T-helper 2 cell treated with Interferon-gamma antibody and Interleukin-4, amounts not matched to agents 5 μg/mL and 100 μg/mL, for 36 hours (primary cell): ENCODE measurements around the gene TNFRSF1A.
A peak's percentile ranks its signal among the peaks of the same experiment; 100 is the strongest.

Experiments used
- DNase-seq: peaks from one replicate; pipeline ENCODE4 v3.0.0; 2021; ENCODE audit warnings: low spot score
- H3K27ac Mint-ChIP-seq: one replicate; pipeline ENCODE4 v1.8.0; 2021; ENCODE audit warnings: mild to moderate bottlenecking, mixed read lengths
- H3K27me3 Mint-ChIP-seq: one replicate; pipeline ENCODE4 v1.8.0; 2021; ENCODE audit warnings: low read depth, mixed read lengths
- H3K36me3 Mint-ChIP-seq: one replicate; pipeline ENCODE4 v1.8.0; 2021; ENCODE audit warnings: low read depth, mixed read lengths
- H3K4me1 Mint-ChIP-seq: one replicate; pipeline ENCODE4 v1.8.0; 2021; ENCODE audit warnings: low read depth, mixed read lengths
- H3K4me3 Mint-ChIP-seq: one replicate; pipeline ENCODE4 v1.8.0; 2022; ENCODE audit warnings: mild to moderate bottlenecking, moderate library complexity, mixed read lengths
- H3K9me3 Mint-ChIP-seq: one replicate; pipeline ENCODE4 v1.8.0; 2021; ENCODE audit warnings: mixed read lengths

The TNFRSF1A gene

GRCh38 chr12:6323340-6323994 is 18.4 kb downstream of the TNFRSF1A start:
- peaks cover 3% of the 10 kb centered on the region for H3K27me3 Mint-ChIP-seq
- H3K4me1 Mint-ChIP-seq = peaks cover 20% of the 10 kb centered on the region
- peaks cover 8% of the 10 kb centered on the region for H3K36me3 Mint-ChIP-seq
- peak overlapping the region; percentile 88 for H3K27ac Mint-ChIP-seq
- peak; percentile 32 for DNase-seq
- H3K9me3 Mint-ChIP-seq = no peaks in the 10 kb centered on the region
- peak overlapping the region; percentile 55 for H3K4me3 Mint-ChIP-seq

- H3K4me1 Mint-ChIP-seq = peaks cover 25% of the 10 kb centered on the region
- peaks cover 5% of the 10 kb centered on the region for H3K36me3 Mint-ChIP-seq
- H3K27ac Mint-ChIP-seq = peak overlapping the region; percentile 88
- H3K4me3 Mint-ChIP-seq = no peak overlapping the region
- no peaks in the 10 kb centered on the region for H3K9me3 Mint-ChIP-seq
- DNase-seq = no peak
- H3K27me3 Mint-ChIP-seq = peaks cover 3% of the 10 kb centered on the region
These were observed 18.9 kb downstream of the TNFRSF1A start for GRCh38 chr12:6322969-6323339.

GRCh38 chr12:6322352-6322751 is 19.5 kb downstream of the TNFRSF1A start:
- Mint-ChIP-seq H3K27ac (no peak overlapping the region), H3K36me3 (peaks cover 4% of the 10 kb centered on the region), H3K4me3 (no peak overlapping the region), H3K9me3 (no peaks in the 10 kb centered on the region), H3K4me1 (peaks cover 27% of the 10 kb centered on the region), H3K27me3 (peaks cover 3% of the 10 kb centered on the region)
- DNase-seq = no peak

GRCh38 chr12:6321905-6322304 is 20.0 kb downstream of the TNFRSF1A start:
- H3K27me3 Mint-ChIP-seq = peaks cover 3% of the 10 kb centered on the region
- no peak for DNase-seq
- H3K4me1 Mint-ChIP-seq = peaks cover 27% of the 10 kb centered on the region
- peaks cover 4% of the 10 kb centered on the region for H3K36me3 Mint-ChIP-seq
- H3K9me3 Mint-ChIP-seq = no peaks in the 10 kb centered on the region
- no peak overlapping the region for H3K27ac Mint-ChIP-seq
- no peak overlapping the region for H3K4me3 Mint-ChIP-seq

GRCh38 chr12:6319446-6319845 is 22.4 kb downstream of the TNFRSF1A start:
- Mint-ChIP-seq H3K4me1 (peaks cover 22% of the 10 kb centered on the region), H3K9me3 (no peaks in the 10 kb centered on the region), H3K36me3 (peaks cover 2% of the 10 kb centered on the region), H3K4me3 (no peak overlapping the region), H3K27me3 (peaks cover 3% of the 10 kb centered on the region), H3K27ac (peak overlapping the region; percentile 32)
- DNase-seq = no peak

- H3K36me3 Mint-ChIP-seq = peaks cover 2% of the 10 kb centered on the region
- peaks cover 3% of the 10 kb centered on the region for H3K27me3 Mint-ChIP-seq
- peaks cover 16% of the 10 kb centered on the region for H3K4me1 Mint-ChIP-seq
- H3K27ac Mint-ChIP-seq = peak overlapping the region; percentile 4
- no peak for DNase-seq
- peak overlapping the region; percentile 46 for H3K4me3 Mint-ChIP-seq
- no peaks in the 10 kb centered on the region for H3K9me3 Mint-ChIP-seq
These were observed 23.4 kb downstream of the TNFRSF1A start for GRCh38 chr12:6318440-6318879.

- no peak for DNase-seq
- peaks cover 10% of the 10 kb centered on the region for H3K4me1 Mint-ChIP-seq
- H3K36me3 Mint-ChIP-seq = no peaks in the 10 kb centered on the region
- no peak overlapping the region for H3K27ac Mint-ChIP-seq
- H3K27me3 Mint-ChIP-seq = peaks cover 3% of the 10 kb centered on the region
- H3K4me3 Mint-ChIP-seq = peak overlapping the region; percentile 46
- H3K9me3 Mint-ChIP-seq = no peaks in the 10 kb centered on the region
These were observed 24.0 kb downstream of the TNFRSF1A start for GRCh38 chr12:6317693-6318439.

- peaks cover 5% of the 10 kb centered on the region for H3K27me3 Mint-ChIP-seq
- H3K36me3 Mint-ChIP-seq = no peaks in the 10 kb centered on the region
- H3K4me3 Mint-ChIP-seq = no peak overlapping the region
- H3K4me1 Mint-ChIP-seq = peaks cover 9% of the 10 kb centered on the region
- H3K27ac Mint-ChIP-seq = no peak overlapping the region
- DNase-seq = no peak
- no peaks in the 10 kb centered on the region for H3K9me3 Mint-ChIP-seq
These were observed 24.8 kb downstream of the TNFRSF1A start for GRCh38 chr12:6316921-6317692.

- DNase-seq = no peak
- no peak overlapping the region for H3K27ac Mint-ChIP-seq
- peaks cover 9% of the 10 kb centered on the region for H3K4me1 Mint-ChIP-seq
- H3K4me3 Mint-ChIP-seq = no peak overlapping the region
- H3K27me3 Mint-ChIP-seq = peaks cover 11% of the 10 kb centered on the region
- no peaks in the 10 kb centered on the region for H3K9me3 Mint-ChIP-seq
- H3K36me3 Mint-ChIP-seq = no peaks in the 10 kb centered on the region
These were observed 25.9 kb downstream of the TNFRSF1A start for GRCh38 chr12:6315704-6316597.

- no peak overlapping the region for H3K4me3 Mint-ChIP-seq
- peaks cover 9% of the 10 kb centered on the region for H3K4me1 Mint-ChIP-seq
- DNase-seq = no peak
- no peaks in the 10 kb centered on the region for H3K36me3 Mint-ChIP-seq
- H3K9me3 Mint-ChIP-seq = no peaks in the 10 kb centered on the region
- H3K27ac Mint-ChIP-seq = no peak overlapping the region
- H3K27me3 Mint-ChIP-seq = peaks cover 11% of the 10 kb centered on the region
These were observed 26.7 kb downstream of the TNFRSF1A start for GRCh38 chr12:6315184-6315583.

- peaks cover 13% of the 10 kb centered on the region for H3K27me3 Mint-ChIP-seq
- no peak overlapping the region for H3K27ac Mint-ChIP-seq
- H3K9me3 Mint-ChIP-seq = no peaks in the 10 kb centered on the region
- H3K36me3 Mint-ChIP-seq = no peaks in the 10 kb centered on the region
- H3K4me3 Mint-ChIP-seq = no peak overlapping the region
- DNase-seq = no peak
- H3K4me1 Mint-ChIP-seq = peaks cover 9% of the 10 kb centered on the region
These were observed 27.1 kb downstream of the TNFRSF1A start for GRCh38 chr12:6314776-6315175.

- no peaks in the 10 kb centered on the region for H3K9me3 Mint-ChIP-seq
- H3K36me3 Mint-ChIP-seq = no peaks in the 10 kb centered on the region
- peaks cover 6% of the 10 kb centered on the region for H3K4me1 Mint-ChIP-seq
- no peak overlapping the region for H3K4me3 Mint-ChIP-seq
- H3K27me3 Mint-ChIP-seq = peaks cover 22% of the 10 kb centered on the region
- H3K27ac Mint-ChIP-seq = no peak overlapping the region
- DNase-seq = no peak
These were observed 28.4 kb downstream of the TNFRSF1A start for GRCh38 chr12:6313326-6313940.
